GM21717 (cell line): ENCODE results near the gene MACROD2.

ENCODE experiments used
- ATAC-seq: cut with Tn5 transposase; IDR thresholded peaks from one replicate; pipeline ENCODE4 v1.9.1; 2021; ENCODE audit warnings: mild to moderate bottlenecking, moderate library complexity; ENCODE audit not compliant: unreplicated experiment

MACROD2 gene

GRCh38 chr20:14401479-14402138, 406.3 kb downstream of the MACROD2 start:
- ATAC-seq, result no peak

- ATAC-seq, result no peak
These were observed 409.2 kb downstream of the MACROD2 start for GRCh38 chr20:14404515-14404914.

- ATAC-seq, result no peak
These were observed 411.2 kb downstream of the MACROD2 start for GRCh38 chr20:14406495-14406894.

- no peak for ATAC-seq
These were observed 412.0 kb downstream of the MACROD2 start for GRCh38 chr20:14407336-14407735.

GRCh38 chr20:14410869-14411555, 415.7 kb downstream of the MACROD2 start:
- no peak for ATAC-seq

- ATAC-seq, result no peak
These were observed 416.9 kb downstream of the MACROD2 start for GRCh38 chr20:14412065-14412681.

GRCh38 chr20:14413835-14414234, 418.5 kb downstream of the MACROD2 start:
- no peak for ATAC-seq

GRCh38 chr20:14414560-14414959, 419.2 kb downstream of the MACROD2 start:
- no peak for ATAC-seq

- ATAC-seq, result no peak
These were observed 420.2 kb downstream of the MACROD2 start for GRCh38 chr20:14415467-14415866.

GRCh38 chr20:14418376-14418775, 423.1 kb downstream of the MACROD2 start:
- ATAC-seq, result no peak

GRCh38 chr20:14422892-14423291, 427.6 kb downstream of the MACROD2 start:
- no peak for ATAC-seq

GRCh38 chr20:14431568-14431967, 436.3 kb downstream of the MACROD2 start:
- no peak for ATAC-seq

- ATAC-seq, result no peak
These were observed 436.8 kb downstream of the MACROD2 start for GRCh38 chr20:14432085-14432484.

GRCh38 chr20:14432597-14432996, 437.3 kb downstream of the MACROD2 start:
- ATAC-seq, result no peak

- ATAC-seq, result no peak
These were observed 439.2 kb downstream of the MACROD2 start for GRCh38 chr20:14434384-14435136.

GRCh38 chr20:14441201-14441600, 445.9 kb downstream of the MACROD2 start:
- ATAC-seq, result no peak

- ATAC-seq, result no peak
These were observed 448.8 kb downstream of the MACROD2 start for GRCh38 chr20:14444106-14444505.

- no peak for ATAC-seq
These were observed 450.0 kb downstream of the MACROD2 start for GRCh38 chr20:14445310-14445709.

- no peak for ATAC-seq
These were observed 450.6 kb downstream of the MACROD2 start for GRCh38 chr20:14445902-14446301.

- ATAC-seq, result no peak
These were observed 451.1 kb downstream of the MACROD2 start for GRCh38 chr20:14446446-14446845.

- no peak for ATAC-seq
These were observed 454.0 kb downstream of the MACROD2 start for GRCh38 chr20:14449323-14449722.
